IgD-negative memory B cell (primary cell): ENCODE measurements around the gene PIK3R6. TPM values are rescaled to one million over a fixed set of nuclear protein-coding genes. Genes with fewer than 3 reads are reported as not detected.

Experiments used
- H3K27ac Mint-ChIP-seq, 3 donors: one replicate each; pipeline ENCODE4 v1.8.0; 2020 to 2022; ENCODE audit warnings: mild to moderate bottlenecking in 3 of 3, mixed read lengths in 3 of 3, moderate library complexity in 1 of 3
- H3K27me3 Mint-ChIP-seq: one replicate; pipeline ENCODE4 v1.8.0; 2021; ENCODE audit warnings: mixed read lengths
- H3K36me3 Mint-ChIP-seq: one replicate; pipeline ENCODE4 v1.8.0; 2020; ENCODE audit warnings: mild to moderate bottlenecking, mixed read lengths
- H3K4me1 Mint-ChIP-seq, 3 donors: one replicate each; pipeline ENCODE4 v1.8.0; 2020 to 2022; ENCODE audit warnings: mixed read lengths in 3 of 3, mild to moderate bottlenecking in 1 of 3
- H3K4me3 Mint-ChIP-seq, 4 donors: one replicate each; pipeline ENCODE4 v1.8.0; 2020 to 2022; ENCODE audit warnings: mild to moderate bottlenecking in 4 of 4, mixed read lengths in 4 of 4, moderate library complexity in 3 of 4
- H3K9me3 Mint-ChIP-seq, 3 donors: one replicate each; pipeline ENCODE4 v1.8.0; 2020 to 2021; ENCODE audit warnings: mixed read lengths in 3 of 3, mild to moderate bottlenecking in 1 of 3
- polyA plus RNA-seq: library from polyadenylated mRNA; unstranded; fragments of 300-500 nt; fragmentation: Illumina TruSeq; gene quantifications from one replicate; pipeline ENCODE4 v1.2.3, GENCODE V29; 2021

The PIK3R6 gene
- polyA plus RNA-seq, 1 donor from 2014 or later = 7.7 TPM

GRCh38 chr17:8776248-8776647, 91.2 kb downstream of the PIK3R6 start:
- peaks cover 0 to 14% (median 4%) of the 10 kb centered on the region in 3 donors for H3K9me3 Mint-ChIP-seq
- H3K36me3 Mint-ChIP-seq = peaks cover 3% of the 10 kb centered on the region
- no peaks in the 10 kb centered on the region for H3K4me1 Mint-ChIP-seq
- H3K27me3 Mint-ChIP-seq = peaks cover 16% of the 10 kb centered on the region
- no peak overlapping the region for H3K4me3 Mint-ChIP-seq
- H3K27ac Mint-ChIP-seq = no peak overlapping the region

GRCh38 chr17:8766731-8767130, 100.7 kb downstream of the PIK3R6 start:
- H3K4me3 Mint-ChIP-seq = no peak overlapping the region
- H3K27me3 Mint-ChIP-seq = no peaks in the 10 kb centered on the region
- peak overlapping the region in 1 of 3 donors; percentile 54 for H3K27ac Mint-ChIP-seq
- H3K9me3 Mint-ChIP-seq = peaks cover 0 to 4% (median 0%) of the 10 kb centered on the region in 3 donors
- H3K4me1 Mint-ChIP-seq = peaks cover 0 to 4% (median 0%) of the 10 kb centered on the region in 3 donors
- H3K36me3 Mint-ChIP-seq = peaks cover 3% of the 10 kb centered on the region

GRCh38 chr17:8762012-8762411, 105.5 kb downstream of the PIK3R6 start:
- Mint-ChIP-seq H3K27me3 (peaks cover 15% of the 10 kb centered on the region), H3K4me3 (no peak overlapping the region), H3K36me3 (peaks cover 3% of the 10 kb centered on the region), H3K9me3 (peaks cover 0 to 2% (median 0%) of the 10 kb centered on the region in 3 donors), H3K4me1 (peaks cover 0 to 4% (median 0%) of the 10 kb centered on the region in 3 donors), H3K27ac (no peak overlapping the region)

- H3K36me3 Mint-ChIP-seq = no peaks in the 10 kb centered on the region
- H3K4me1 Mint-ChIP-seq = no peaks in the 10 kb centered on the region
- peaks cover 34% of the 10 kb centered on the region for H3K27me3 Mint-ChIP-seq
- H3K27ac Mint-ChIP-seq = no peak within 1 kb of the TSS
- H3K4me3 Mint-ChIP-seq = no peak within 1 kb of the TSS
- H3K9me3 Mint-ChIP-seq = peaks cover 0 to 2% (median 0%) of the 10 kb centered on the region in 3 donors
Observed at GRCh38 chr17:8758137-8758596, 109.3 kb downstream of the PIK3R6 start, which contains the start of gene SPDYE4. Gene SPDYE4 (minus strand): TSS chr17:8758546. CDS start chr17:8758382, 164 bp downstream.

GRCh38 chr17:8757189-8757588, 110.3 kb downstream of the PIK3R6 start:
- Mint-ChIP-seq H3K4me3 (no peak overlapping the region), H3K36me3 (no peaks in the 10 kb centered on the region), H3K4me1 (no peaks in the 10 kb centered on the region), H3K9me3 (peaks cover 0 to 2% (median 0%) of the 10 kb centered on the region in 3 donors), H3K27me3 (peaks cover 34% of the 10 kb centered on the region), H3K27ac (no peak overlapping the region)

GRCh38 chr17:8755590-8756255, 111.8 kb downstream of the PIK3R6 start:
- H3K27ac Mint-ChIP-seq = no peak overlapping the region
- H3K27me3 Mint-ChIP-seq = peaks cover 34% of the 10 kb centered on the region
- H3K4me3 Mint-ChIP-seq = no peak overlapping the region
- H3K4me1 Mint-ChIP-seq = no peaks in the 10 kb centered on the region
- no peaks in the 10 kb centered on the region for H3K9me3 Mint-ChIP-seq
- no peaks in the 10 kb centered on the region for H3K36me3 Mint-ChIP-seq

- Mint-ChIP-seq H3K4me1 (no peaks in the 10 kb centered on the region), H3K27me3 (peaks cover 34% of the 10 kb centered on the region), H3K36me3 (no peaks in the 10 kb centered on the region), H3K27ac (peak overlapping the region in 1 of 3 donors; percentile 32), H3K9me3 (no peaks in the 10 kb centered on the region), H3K4me3 (no peak overlapping the region)
Observed at GRCh38 chr17:8754890-8755289, 112.6 kb downstream of the PIK3R6 start.

- H3K9me3 Mint-ChIP-seq = no peaks in the 10 kb centered on the region
- H3K27ac Mint-ChIP-seq = no peak overlapping the region
- H3K36me3 Mint-ChIP-seq = no peaks in the 10 kb centered on the region
- no peak overlapping the region for H3K4me3 Mint-ChIP-seq
- peaks cover 32% of the 10 kb centered on the region for H3K27me3 Mint-ChIP-seq
- peaks cover 0 to 3% (median 0%) of the 10 kb centered on the region in 3 donors for H3K4me1 Mint-ChIP-seq
Observed at GRCh38 chr17:8753976-8754440, 113.5 kb downstream of the PIK3R6 start.

GRCh38 chr17:8753136-8753975, 114.1 kb downstream of the PIK3R6 start:
- Mint-ChIP-seq H3K27me3 (peaks cover 32% of the 10 kb centered on the region), H3K36me3 (no peaks in the 10 kb centered on the region), H3K4me1 (peaks cover 0 to 3% (median 0%) of the 10 kb centered on the region in 3 donors), H3K27ac (no peak overlapping the region), H3K4me3 (no peak overlapping the region), H3K9me3 (no peaks in the 10 kb centered on the region)

Other genes starting within 250 kb of the PIK3R6 start
- 1.7 TPM for gene MYH10, start 236.9 kb downstream of the PIK3R6 start, polyA plus RNA-seq
- not detected for gene CCDC42, start 122.8 kb downstream of the PIK3R6 start, polyA plus RNA-seq
- gene SPDYE4, start 109.1 kb downstream of the PIK3R6 start, polyA plus RNA-seq = not detected
- not detected for gene MFSD6L, start 68.3 kb downstream of the PIK3R6 start, polyA plus RNA-seq
- gene PIK3R5, start 98.0 kb upstream of the PIK3R6 start, polyA plus RNA-seq = 30.7 TPM
- not detected for gene NTN1, start 153.8 kb upstream of the PIK3R6 start, polyA plus RNA-seq